Loucy (cell line): ENCODE data around the gene TXNRD1.

Source experiments
- EZH2phosphoT487 ChIP-seq: fragments of 200-600 bp; IDR thresholded peaks from 2 replicates; pipeline ENCODE4 v1.6.1; 2018; ENCODE audit warnings: antibody characterized with exemption, mild to moderate bottlenecking, moderate library complexity, borderline replicate concordance
- TF ChIP-seq, protein P1 (sequence below): fragments of 200-600 bp; sonication (generic); conservative IDR thresholded peaks from 2 replicates; pipeline ENCODE4 v1.5.1; 2014; ENCODE audit warnings: mild to moderate bottlenecking, antibody characterized with exemption, low read length

DNA sequence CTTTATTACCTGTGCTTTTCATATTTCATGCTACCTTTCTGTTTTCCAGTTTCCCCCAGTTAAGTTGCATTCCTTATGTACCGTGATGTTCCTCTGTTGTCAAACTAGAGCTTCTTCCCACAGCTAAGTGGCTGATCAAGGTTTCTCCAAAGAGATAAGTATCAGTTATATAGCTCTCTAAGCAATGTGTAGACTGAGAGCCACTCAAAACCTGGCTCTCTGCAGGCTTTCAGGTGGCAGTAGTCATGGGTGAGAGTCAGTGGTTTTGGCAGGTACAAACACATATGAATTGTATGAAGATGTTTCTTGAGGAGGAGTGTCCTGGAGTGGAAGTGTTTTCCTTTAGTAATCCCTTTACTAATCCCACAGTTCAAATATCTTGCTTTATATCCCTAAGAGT is 28.4 kb downstream of the TXNRD1 start:
- TF ChIP-seq, protein P1, sequence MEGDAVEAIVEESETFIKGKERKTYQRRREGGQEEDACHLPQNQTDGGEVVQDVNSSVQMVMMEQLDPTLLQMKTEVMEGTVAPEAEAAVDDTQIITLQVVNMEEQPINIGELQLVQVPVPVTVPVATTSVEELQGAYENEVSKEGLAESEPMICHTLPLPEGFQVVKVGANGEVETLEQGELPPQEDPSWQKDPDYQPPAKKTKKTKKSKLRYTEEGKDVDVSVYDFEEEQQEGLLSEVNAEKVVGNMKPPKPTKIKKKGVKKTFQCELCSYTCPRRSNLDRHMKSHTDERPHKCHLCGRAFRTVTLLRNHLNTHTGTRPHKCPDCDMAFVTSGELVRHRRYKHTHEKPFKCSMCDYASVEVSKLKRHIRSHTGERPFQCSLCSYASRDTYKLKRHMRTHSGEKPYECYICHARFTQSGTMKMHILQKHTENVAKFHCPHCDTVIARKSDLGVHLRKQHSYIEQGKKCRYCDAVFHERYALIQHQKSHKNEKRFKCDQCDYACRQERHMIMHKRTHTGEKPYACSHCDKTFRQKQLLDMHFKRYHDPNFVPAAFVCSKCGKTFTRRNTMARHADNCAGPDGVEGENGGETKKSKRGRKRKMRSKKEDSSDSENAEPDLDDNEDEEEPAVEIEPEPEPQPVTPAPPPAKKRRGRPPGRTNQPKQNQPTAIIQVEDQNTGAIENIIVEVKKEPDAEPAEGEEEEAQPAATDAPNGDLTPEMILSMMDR: no peak
- TF ChIP-seq EZH2phosphoT487: no peak
